HCT116 (cell line): ENCODE data around the gene MEIOC. TPM values are rescaled to one million over a fixed set of nuclear protein-coding genes. Genes with fewer than 3 reads are reported as not detected.

Source experiments
- ATAC-seq: fragments of 200-7000 bp; cut with Tn5 transposase; 2 replicates; pipeline ENCODE4 v1.9.1; 2020; ENCODE audit warnings: mild to moderate bottlenecking, moderate library complexity
- BruUV-seq: library from RNA; stranded (reverse); fragments of 400-500 nt; replicated peaks from 2 replicates; lab custom pipeline; 2021; lab: Mats Ljungman, UMichigan
- CTCF ChIA-PET: fragments of 300-600 bp; sonication (Branson Sonifier 250); formaldehyde crosslinking; loops from one replicate; lab custom pipeline; 2021; ENCODE audit warnings: antibody characterized with exemption; lab: Charles Lee
- POLR2A ChIA-PET: fragments of 300-600, 350-600 bp; sonication (Branson Sonifier 250); formaldehyde crosslinking; loops from one replicate; lab custom pipeline; 2021; ENCODE audit warnings: antibody characterized with exemption; lab: Charles Lee
- RAD21 ChIA-PET, 2 experiments: fragments of 300-600 bp; sonication (Branson Sonifier 250); formaldehyde crosslinking; loops; one replicate each; lab custom pipeline; 2023; ENCODE audit warnings: low total read pairs in 2 of 2; ENCODE audit not compliant: uncharacterized antibody in 2 of 2, unreplicated experiment in 2 of 2, low non-redundant PET in 1 of 2; lab: Charles Lee
- DNase-seq: peaks from one replicate; pipeline ENCODE4 v3.0.0-alpha.2; 2010; ENCODE audit warnings: low read depth, low spot score
- H2AFZ ChIP-seq: fragments of 200-600 bp; shearing (Covaris generic), sonication (generic); 2 replicates; pipeline ENCODE4 v1.6.1; 2017; ENCODE audit warnings: low read depth, mixed run types, mixed read lengths, antibody characterized with exemption, low read length; ENCODE audit not compliant: poor library complexity, severe bottlenecking
- H3K27ac ChIP-seq: 2 replicates; pipeline ENCODE4 v1.5.1; 2012; ENCODE audit warnings: low read depth, low read length
- H3K27me3 ChIP-seq: fragments of 200-600 bp; sonication (generic); 2 replicates; pipeline ENCODE4 v1.6.1; 2016; ENCODE audit warnings: mixed run types, low read length, mixed read lengths; ENCODE audit not compliant: insufficient read depth
- H3K36me3 ChIP-seq, 2 experiments: fragments of 200-500 bp in 1 of 2; fragments of 200-600 bp in 1 of 2; sonication (Bioruptor generic) in 1 of 2; sonication (generic) in 1 of 2; 2 replicates each; pipeline versions ENCODE4 v1.5.1 to v1.6.1; 2014 to 2016; ENCODE audit warnings: low read length in 2 of 2, inconsistent platforms in 1 of 2, mixed read lengths in 1 of 2, mixed run types in 1 of 2; ENCODE audit not compliant: insufficient read depth in 2 of 2, control insufficient read depth in 1 of 2
- H3K4me1 ChIP-seq, 2 experiments: fragments of 200-600 bp in 1 of 2; sonication (generic) in 1 of 2; 2 replicates each; pipeline versions ENCODE4 v1.5.1 to v1.6.1; 2012 to 2017; ENCODE audit warnings: low read length in 2 of 2, inconsistent platforms in 1 of 2, mild to moderate bottlenecking in 1 of 2, mixed read lengths in 1 of 2, mixed run types in 1 of 2, moderate library complexity in 1 of 2; ENCODE audit not compliant: insufficient read depth in 2 of 2, control insufficient read depth in 1 of 2
- H3K4me2 ChIP-seq: fragments of 200-600 bp; sonication (generic); 2 replicates; pipeline ENCODE4 v1.6.1; 2017; ENCODE audit warnings: mixed run types, low read length, mixed read lengths
- H3K4me3 ChIP-seq, 2 experiments: fragments of 200-600 bp in 1 of 2; sonication (generic) in 1 of 2; replicated peaks in 1 of 2; 2 replicates each; pipeline ENCODE4 v1.5.1; 2011 to 2016; ENCODE audit warnings: low read length in 2 of 2, control low read depth in 1 of 2, low read depth in 1 of 2, mild to moderate bottlenecking in 1 of 2, mixed read lengths in 1 of 2, mixed run types in 1 of 2
- H3K79me2 ChIP-seq: fragments of 200-600 bp; sonication (generic); 2 replicates; pipeline ENCODE4 v1.6.1; 2017; ENCODE audit warnings: mild to moderate bottlenecking, mixed run types, low read length, moderate library complexity, mixed read lengths; ENCODE audit not compliant: insufficient read depth
- H3K9ac ChIP-seq: fragments of 200-600 bp; sonication (generic); 2 replicates; pipeline ENCODE4 v1.6.1; 2016; ENCODE audit warnings: low read length, mixed read lengths
- H3K9me2 ChIP-seq: fragments of 200-600 bp; sonication (generic), shearing (Covaris generic); 2 replicates; pipeline ENCODE4 v1.6.1; 2017; ENCODE audit warnings: mixed run types, mild to moderate bottlenecking, moderate library complexity; ENCODE audit not compliant: insufficient read depth
- H3K9me3 ChIP-seq, 2 experiments: fragments of 200-500 bp in 1 of 2; fragments of 200-600 bp in 1 of 2; sonication (Bioruptor generic) in 1 of 2; sonication (generic) in 1 of 2; 2 replicates each; pipeline ENCODE4 v1.6.1; 2014 to 2017; ENCODE audit warnings: low read length in 2 of 2, mixed read lengths in 2 of 2, inconsistent platforms in 1 of 2, low read depth in 1 of 2, mild to moderate bottlenecking in 1 of 2, mixed run types in 1 of 2, moderate library complexity in 1 of 2; ENCODE audit not compliant: control insufficient read depth in 1 of 2, insufficient read depth in 1 of 2
- H4K20me1 ChIP-seq: fragments of 200-600 bp; sonication (generic), shearing (Covaris generic); 2 replicates; pipeline ENCODE4 v1.6.1; 2017; ENCODE audit warnings: mixed run types, mild to moderate bottlenecking, moderate library complexity; ENCODE audit not compliant: insufficient read depth
- ATF3 ChIP-seq: IDR thresholded peaks from 2 replicates; pipeline ENCODE4 v1.6.1; 2012
- CBX3 ChIP-seq: IDR thresholded peaks from 2 replicates; pipeline ENCODE4 v1.6.1; 2012; ENCODE audit warnings: low read depth
- CTCF ChIP-seq, 3 experiments: fragments of 200-600 bp in 1 of 3; sonication (generic) in 1 of 3; IDR thresholded peaks in 2 of 3; conservative IDR thresholded peaks in 1 of 3; 2 replicates each; pipeline ENCODE4 v1.5.1; 2012 to 2017; ENCODE audit warnings: low read depth in 2 of 3, low read length in 2 of 3, antibody characterized with exemption in 1 of 3, borderline replicate concordance in 1 of 3, control low read depth in 1 of 3, mild to moderate bottlenecking in 1 of 3, mixed read lengths in 1 of 3, mixed run types in 1 of 3, moderate library complexity in 1 of 3; ENCODE audit not compliant: insufficient read depth in 1 of 3
- ELF1 ChIP-seq: IDR thresholded peaks from 2 replicates; pipeline ENCODE4 v1.6.1; 2012; ENCODE audit warnings: low read depth, borderline replicate concordance
- EZH2 ChIP-seq: fragments of 200-600 bp; sonication (generic); IDR thresholded peaks from 2 replicates; pipeline ENCODE4 v1.6.1; 2017; ENCODE audit warnings: antibody characterized with exemption, mixed run types
- JUND ChIP-seq: IDR thresholded peaks from 2 replicates; pipeline ENCODE4 v1.6.1; 2012
- MAX ChIP-seq: IDR thresholded peaks from 2 replicates; pipeline ENCODE4 v1.6.1; 2012
- POLR2AphosphoS5 ChIP-seq: IDR thresholded peaks from 2 replicates; pipeline ENCODE4 v1.6.1; 2011; ENCODE audit warnings: mild to moderate bottlenecking, low read depth, low read length, moderate library complexity
- SIN3A ChIP-seq: IDR thresholded peaks from 2 replicates; pipeline ENCODE4 v1.6.1; 2012; ENCODE audit warnings: low read depth
- SRF ChIP-seq: IDR thresholded peaks from 2 replicates; pipeline ENCODE4 v1.6.1; 2012; ENCODE audit warnings: low read depth
- ZBTB33 ChIP-seq: IDR thresholded peaks from 2 replicates; pipeline ENCODE4 v1.6.1; 2011; ENCODE audit warnings: mild to moderate bottlenecking, low read length, moderate library complexity; ENCODE audit not compliant: insufficient replicate concordance; ENCODE audit errors: extremely low read depth
- ZFX ChIP-seq: fragments of 450-650 bp; IDR thresholded peaks from 2 replicates; pipeline ENCODE4 v1.6.1; 2017
- ZNF274 ChIP-seq: fragments of 200-500 bp; sonication (Bioruptor generic); IDR thresholded peaks from 2 replicates; pipeline ENCODE4 v1.6.1; 2014; ENCODE audit warnings: mild to moderate bottlenecking, low read depth, low read length, inconsistent platforms
- intact Hi-C: fragments of 100-400 bp; cut with micrococcal nuclease; formaldehyde crosslinking; loops from 2 replicates; pipeline ENCODE4 v1.10.0; 2022
- total RNA-seq: library from RNA; stranded (reverse); gene quantifications from one replicate; pipeline ENCODE4 v1.2.1, GENCODE V29; 2021; ENCODE audit not compliant: unreplicated experiment

Gene MEIOC
- total RNA-seq, 1 experiment from 2014 or later: not detected

DNA sequence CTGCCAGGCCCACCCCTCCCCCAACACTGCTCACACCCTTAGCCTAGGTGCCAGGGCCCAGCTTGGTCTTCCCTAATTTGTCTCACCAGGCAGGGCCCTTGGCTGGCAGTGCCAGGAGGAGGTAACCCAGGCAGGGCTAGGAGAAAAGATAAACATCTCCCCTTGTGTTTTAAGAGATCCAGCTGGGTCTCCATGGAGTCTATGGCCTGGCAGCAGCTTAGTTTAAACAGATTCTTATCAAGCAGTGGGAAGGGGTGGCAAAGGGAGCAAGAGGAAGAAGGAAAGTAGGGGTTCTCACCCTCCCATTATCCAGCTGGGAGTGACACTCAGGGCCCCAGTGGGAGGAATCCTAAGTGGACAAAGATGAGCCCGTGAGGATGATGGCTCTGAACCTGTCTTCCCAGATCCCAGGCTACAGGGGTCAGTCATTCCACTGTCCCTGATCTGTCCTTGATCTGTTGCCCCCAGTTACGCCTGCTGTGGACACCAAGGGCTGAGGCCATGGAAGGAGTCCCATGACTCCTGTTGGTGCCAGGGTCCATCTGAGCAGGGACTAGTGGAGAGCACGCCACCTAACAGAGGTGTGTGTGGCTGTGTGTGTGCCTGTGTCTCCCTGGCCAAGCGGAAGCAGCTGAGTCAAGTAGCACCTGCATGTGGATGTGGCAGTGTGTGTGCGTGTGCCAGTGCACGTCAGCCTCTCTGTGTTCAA, 47.4 kb upstream of the MEIOC start:
- H3K27me3 ChIP-seq: no peaks in the 10 kb centered on the region
- ChIA-PET POLR2A (interaction anchor here (0.6 kb wide), 1 partner anchor 969 kb away, joined by 3 read pairs; no protein-coding TSS in a partner anchor), CTCF (no interaction called here), RAD21 (no interaction called here)
- no peaks in the 10 kb centered on the region for H3K4me1 ChIP-seq
- intact Hi-C loops: no loop called here
- TF ChIP-seq CBX3 (no peak), ELF1 (no peak), ATF3 (no peak), SIN3A (no peak)
- H3K27ac ChIP-seq: no peak overlapping the region
- no peak overlapping the region for H3K9ac ChIP-seq
- no peaks in the 10 kb centered on the region for H3K79me2 ChIP-seq
- no TSS peak for BruUV-seq
- no peaks in the 10 kb centered on the region for H3K9me2 ChIP-seq
- no peaks in the 10 kb centered on the region for H3K36me3 ChIP-seq
- no peak for ATAC-seq
- no peak overlapping the region for H3K4me2 ChIP-seq
- no peaks in the 10 kb centered on the region for H4K20me1 ChIP-seq
- DNase-seq: no peak
- H3K9me3 ChIP-seq: no peaks in the 10 kb centered on the region
- H2AFZ ChIP-seq: no peak overlapping the region
- H3K4me3 ChIP-seq: no peak overlapping the region

- no peak overlapping the region for H3K27ac ChIP-seq
Observed at GRCh38 chr17:44610331-44610730, 45.9 kb upstream of the MEIOC start.

More at GRCh38 chr17:44610331-44610730, 45.9 kb upstream of the MEIOC start:
- no peak overlapping the region for H2AFZ ChIP-seq
- no TSS peak for BruUV-seq
- H3K4me1 ChIP-seq: no peaks in the 10 kb centered on the region
- H3K79me2 ChIP-seq: no peaks in the 10 kb centered on the region
- H3K27me3 ChIP-seq: 0 out of 2 replicates have a peak, but pooled peaks cover 3% of the 10 kb centered on the region
- intact Hi-C loops: no loop called here
- no peak for ATAC-seq
- H3K9ac ChIP-seq: no peak overlapping the region
- no peak overlapping the region for H3K4me2 ChIP-seq
- no peaks in the 10 kb centered on the region for H3K9me3 ChIP-seq
- no peaks in the 10 kb centered on the region for H3K36me3 ChIP-seq
- no peaks in the 10 kb centered on the region for H3K9me2 ChIP-seq
- no peaks in the 10 kb centered on the region for H4K20me1 ChIP-seq
- ChIA-PET CTCF (no interaction called here), POLR2A (no interaction called here), RAD21 (no interaction called here)
- H3K4me3 ChIP-seq: no peak overlapping the region
- no peak for DNase-seq
- TF ChIP-seq POLR2AphosphoS5 (no peak), JUND (no peak), ZNF274 (no peak), CBX3 (no peak), MAX (no peak), EZH2 (no peak), SRF (no peak), ATF3 (no peak), ZFX (no peak), CTCF (IDR thresholded peaks at IDR 0.05 in 2 of 3, conservative IDR thresholded peaks at IDR 0.05 in 1 of 3; ENCODE audit: borderline replicate concordance in 1 of 3, insufficient read depth in 1 of 3, low read depth in 2 of 3, low read length in 2 of 3) (no peak), ZBTB33 (no peak)
